Measurements from ENCODE around the gene USP17L18. TPM values are rescaled to one million over a fixed set of nuclear protein-coding genes. Genes with fewer than 3 reads are reported as not detected.

Gene USP17L18
- total RNA-seq, 2 donors from 2014 or later, result not detected

Other genes with a start within 250 kb of the USP17L18 start
- gene FAM90A26, start 78.2 kb upstream of the USP17L18 start, total RNA-seq, result not detected
- not detected for gene USP17L10, start 38.0 kb upstream of the USP17L18 start, total RNA-seq
- not detected for gene USP17L11, start 33.2 kb upstream of the USP17L18 start, total RNA-seq
- gene USP17L12, start 28.5 kb upstream of the USP17L18 start, total RNA-seq, result not detected
- gene USP17L13, start 23.7 kb upstream of the USP17L18 start, total RNA-seq, result not detected
- gene USP17L15, start 14.2 kb upstream of the USP17L18 start, total RNA-seq, result not detected
- gene USP17L17, start 4.8 kb upstream of the USP17L18 start, total RNA-seq, result not detected
- not detected for gene USP17L19, start 4.7 kb downstream of the USP17L18 start, total RNA-seq
- gene USP17L20, start 9.5 kb downstream of the USP17L18 start, total RNA-seq, result not detected
- gene USP17L21, start 14.2 kb downstream of the USP17L18 start, total RNA-seq, result not detected
- not detected for gene USP17L22, start 19.0 kb downstream of the USP17L18 start, total RNA-seq
- not detected for gene USP17L24, start 76.5 kb downstream of the USP17L18 start, total RNA-seq
- not detected for gene USP17L25, start 81.3 kb downstream of the USP17L18 start, total RNA-seq
- not detected for gene USP17L26, start 86.0 kb downstream of the USP17L18 start, total RNA-seq
- gene USP17L5, start 90.8 kb downstream of the USP17L18 start, total RNA-seq, result not detected
- gene USP17L27, start 95.5 kb downstream of the USP17L18 start, total RNA-seq, result not detected
- not detected for gene USP17L28, start 100.3 kb downstream of the USP17L18 start, total RNA-seq
- not detected for gene USP17L29, start 105.0 kb downstream of the USP17L18 start, total RNA-seq
- gene USP17L30, start 114.5 kb downstream of the USP17L18 start, total RNA-seq, result not detected
- not detected for gene DEFB131A, start 195.8 kb downstream of the USP17L18 start, total RNA-seq

All from left colon (tissue), 2 donors.